Loucy (cell line): ENCODE results near the gene PIK3CB.
"Not testable (repeated sequence)": the region's sequence is repeated elsewhere in the genome, so short reads cannot be mapped to it uniquely, and the experiment has no call there.

ENCODE experiments used
- H2AFZ ChIP-seq: fragments of 200-600 bp; sonication (generic); 2 replicates; pipeline ENCODE4 v1.6.0; 2016; ENCODE audit warnings: antibody characterized with exemption, mild to moderate bottlenecking, low read length, moderate library complexity
- H3F3A ChIP-seq: fragments of 200-600 bp; 2 replicates; pipeline ENCODE4 v1.6.0; 2016; ENCODE audit warnings: antibody characterized with exemption, low read depth, mild to moderate bottlenecking
- H3K27me3 ChIP-seq: fragments of 200-600 bp; sonication (generic); 2 replicates; pipeline ENCODE4 v1.6.1; 2014; ENCODE audit warnings: low read length, mild to moderate bottlenecking; ENCODE audit not compliant: insufficient read depth, poor library complexity, severe bottlenecking
- H3K36me3 ChIP-seq: fragments of 200-600 bp; sonication (generic); 2 replicates; pipeline ENCODE4 v1.6.1; 2016; ENCODE audit warnings: low read length; ENCODE audit not compliant: insufficient read depth
- H3K4me1 ChIP-seq: fragments of 200-600 bp; sonication (generic); 2 replicates; pipeline ENCODE4 v1.5.1; 2014; ENCODE audit warnings: low read length, mild to moderate bottlenecking; ENCODE audit not compliant: insufficient read depth, poor library complexity, severe bottlenecking
- H3K4me2 ChIP-seq: fragments of 200-600 bp; sonication (generic); 2 replicates; pipeline ENCODE4 v1.6.0; 2014; ENCODE audit warnings: antibody characterized with exemption, low read length, low read depth, mild to moderate bottlenecking; ENCODE audit not compliant: poor library complexity, severe bottlenecking
- H3K4me3 ChIP-seq: fragments of 200-600 bp; sonication (generic); 2 replicates; pipeline ENCODE4 v1.5.1; 2014; ENCODE audit warnings: low read length, mild to moderate bottlenecking, mixed read lengths; ENCODE audit not compliant: poor library complexity, severe bottlenecking
- H3K79me2 ChIP-seq: fragments of 200-600 bp; sonication (generic); 2 replicates; pipeline ENCODE4 v1.6.1; 2014; ENCODE audit warnings: low read length; ENCODE audit not compliant: insufficient read depth
- H3K9ac ChIP-seq: fragments of 200-600 bp; sonication (generic); 2 replicates; pipeline ENCODE4 v1.6.0; 2014; ENCODE audit warnings: mild to moderate bottlenecking, low read depth, low read length, moderate library complexity; ENCODE audit not compliant: poor library complexity, severe bottlenecking
- H3K9me2 ChIP-seq: fragments of 200-600 bp; sonication (generic); replicated peaks from 2 replicates; pipeline ENCODE4 v1.6.1; 2016; ENCODE audit warnings: low read depth, low read length, mixed read lengths
- H3K9me3 ChIP-seq: fragments of 200-600 bp; sonication (generic); 2 replicates; pipeline ENCODE4 v1.6.1; 2014; ENCODE audit warnings: mild to moderate bottlenecking, antibody characterized with exemption, low read length, low read depth; ENCODE audit not compliant: insufficient read depth
- H4K20me1 ChIP-seq: fragments of 200-600 bp; sonication (generic); 2 replicates; pipeline ENCODE4 v1.6.0; 2014; ENCODE audit warnings: antibody characterized with exemption, low read length, mild to moderate bottlenecking; ENCODE audit not compliant: insufficient read depth, poor library complexity, severe bottlenecking
- EZH2phosphoT487 ChIP-seq: fragments of 200-600 bp; IDR thresholded peaks from 2 replicates; pipeline ENCODE4 v1.6.1; 2018; ENCODE audit warnings: antibody characterized with exemption, mild to moderate bottlenecking, moderate library complexity, borderline replicate concordance
- TF ChIP-seq, protein P1 (sequence below): fragments of 200-600 bp; sonication (generic); conservative IDR thresholded peaks from 2 replicates; pipeline ENCODE4 v1.5.1; 2014; ENCODE audit warnings: mild to moderate bottlenecking, antibody characterized with exemption, low read length

Gene PIK3CB

DNA sequence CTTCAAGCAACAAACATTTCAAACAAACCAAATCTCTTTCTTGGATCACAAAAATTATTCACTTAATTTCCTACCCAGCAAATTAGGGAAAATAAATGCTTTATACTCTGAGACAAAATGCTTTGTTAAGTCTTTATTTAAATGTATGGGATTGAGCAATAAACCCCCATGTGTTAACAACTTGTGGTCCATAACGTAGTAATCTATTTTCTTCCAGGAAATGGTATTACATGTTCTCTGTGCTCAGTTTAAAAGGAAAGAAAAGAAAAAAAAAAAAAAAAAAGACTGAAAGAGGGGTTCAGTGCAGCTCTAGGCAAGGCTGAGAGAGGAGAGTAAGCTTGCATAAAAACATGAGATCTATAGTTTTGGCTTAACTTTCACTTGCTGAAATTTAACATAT is 102.3 kb downstream of the PIK3CB start:
- H3K4me1 ChIP-seq: no peaks in the 10 kb centered on the region
- no peaks in the 10 kb centered on the region for H3K79me2 ChIP-seq
- H3K4me2 ChIP-seq: no peak overlapping the region
- peaks cover 21% of the 10 kb centered on the region for H3K36me3 ChIP-seq
- no peaks in the 10 kb centered on the region for H3K27me3 ChIP-seq
- no peak overlapping the region for H2AFZ ChIP-seq
- no peaks in the 10 kb centered on the region for H4K20me1 ChIP-seq
- H3K9me3 ChIP-seq: no peaks in the 10 kb centered on the region
- H3K9ac ChIP-seq: no peak overlapping the region
- H3F3A ChIP-seq: no peaks in the 10 kb centered on the region; the same call in 1 of the 2 replicates
- H3K9me2 ChIP-seq: no peaks in the 10 kb centered on the region
- TF ChIP-seq, protein P1, sequence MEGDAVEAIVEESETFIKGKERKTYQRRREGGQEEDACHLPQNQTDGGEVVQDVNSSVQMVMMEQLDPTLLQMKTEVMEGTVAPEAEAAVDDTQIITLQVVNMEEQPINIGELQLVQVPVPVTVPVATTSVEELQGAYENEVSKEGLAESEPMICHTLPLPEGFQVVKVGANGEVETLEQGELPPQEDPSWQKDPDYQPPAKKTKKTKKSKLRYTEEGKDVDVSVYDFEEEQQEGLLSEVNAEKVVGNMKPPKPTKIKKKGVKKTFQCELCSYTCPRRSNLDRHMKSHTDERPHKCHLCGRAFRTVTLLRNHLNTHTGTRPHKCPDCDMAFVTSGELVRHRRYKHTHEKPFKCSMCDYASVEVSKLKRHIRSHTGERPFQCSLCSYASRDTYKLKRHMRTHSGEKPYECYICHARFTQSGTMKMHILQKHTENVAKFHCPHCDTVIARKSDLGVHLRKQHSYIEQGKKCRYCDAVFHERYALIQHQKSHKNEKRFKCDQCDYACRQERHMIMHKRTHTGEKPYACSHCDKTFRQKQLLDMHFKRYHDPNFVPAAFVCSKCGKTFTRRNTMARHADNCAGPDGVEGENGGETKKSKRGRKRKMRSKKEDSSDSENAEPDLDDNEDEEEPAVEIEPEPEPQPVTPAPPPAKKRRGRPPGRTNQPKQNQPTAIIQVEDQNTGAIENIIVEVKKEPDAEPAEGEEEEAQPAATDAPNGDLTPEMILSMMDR: no peak
- no peak for TF ChIP-seq EZH2phosphoT487
- no peak overlapping the region for H3K4me3 ChIP-seq

DNA sequence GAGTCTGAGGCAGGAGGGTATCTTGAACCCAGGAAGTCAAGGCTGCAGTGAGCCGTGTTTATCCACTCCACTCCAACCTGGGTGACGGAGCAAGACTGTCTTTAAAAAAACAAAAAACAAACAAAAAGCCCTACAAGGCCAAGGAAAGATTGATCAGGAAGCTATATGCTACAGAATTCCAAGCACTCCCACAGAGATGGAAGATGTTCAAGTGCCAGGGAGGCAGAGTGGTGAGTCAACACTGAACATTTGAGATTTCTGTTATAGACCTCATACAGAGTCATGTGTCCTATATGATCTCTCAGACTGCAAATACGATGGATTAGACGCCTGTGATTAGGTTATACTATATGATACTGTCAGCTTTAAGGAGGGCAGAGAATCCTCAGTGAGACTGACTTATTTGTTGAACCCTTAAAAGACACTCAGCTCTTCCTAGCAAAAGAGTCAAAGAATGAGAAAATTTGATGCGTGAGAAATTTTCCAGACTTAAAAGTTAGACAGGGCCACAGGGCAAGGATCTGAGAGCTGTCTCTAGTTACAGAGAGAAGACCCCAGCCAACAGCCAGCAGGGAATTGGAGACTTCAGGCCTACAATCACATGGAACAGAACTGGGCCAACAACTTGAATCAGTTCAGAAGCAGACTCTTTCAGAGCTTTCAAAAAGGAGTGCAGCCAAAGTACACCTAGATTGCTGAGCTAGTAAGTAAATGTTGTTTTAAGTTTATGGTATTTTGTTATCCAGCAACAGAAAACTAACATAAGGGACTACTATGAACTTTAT is 107.6 kb downstream of the PIK3CB start:
- Histone ChIP-seq H3K4me1 (no peaks in the 10 kb centered on the region), H3K9me2 (no peaks in the 10 kb centered on the region), H3K27me3 (no peaks in the 10 kb centered on the region), H3K79me2 (no peaks in the 10 kb centered on the region), H3K36me3 (peaks cover 4% of the 10 kb centered on the region; the same call in 1 of the 2 replicates), H4K20me1 (no peaks in the 10 kb centered on the region), H2AFZ (no peak overlapping the region), H3K9me3 (no peaks in the 10 kb centered on the region), H3F3A (no peaks in the 10 kb centered on the region), H3K4me2 (no peak overlapping the region), H3K4me3 (no peak overlapping the region), H3K9ac (no peak overlapping the region)
- TF ChIP-seq EZH2phosphoT487: no peak
- TF ChIP-seq, protein P1: no peak

DNA sequence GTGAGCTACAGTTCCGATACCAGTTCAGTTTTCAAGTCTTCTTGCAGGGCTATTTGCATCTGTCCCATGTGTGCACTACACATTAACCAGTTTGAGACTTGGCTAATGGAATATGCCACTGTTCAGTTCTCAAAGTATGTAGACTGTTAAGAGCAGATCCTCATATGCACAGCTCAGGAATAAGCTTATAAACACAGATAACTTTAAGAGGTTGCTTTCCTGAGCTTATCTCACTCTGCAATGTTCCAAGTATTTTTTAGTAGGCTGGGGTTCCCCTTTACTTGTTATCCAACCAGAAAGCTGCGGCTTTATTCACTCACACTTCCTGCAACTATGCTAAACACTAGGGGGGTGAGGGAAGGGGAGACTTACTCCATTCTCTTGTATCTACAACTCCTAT is 108.7 kb downstream of the PIK3CB start:
- H3F3A ChIP-seq, H3K4me3 ChIP-seq, H3K9ac ChIP-seq, H3K4me1 ChIP-seq, H3K36me3 ChIP-seq, H3K79me2 ChIP-seq, H3K27me3 ChIP-seq, H4K20me1 ChIP-seq, H3K4me2 ChIP-seq, H2AFZ ChIP-seq, H3K9me3 ChIP-seq, H3K9me2 ChIP-seq: not testable (repeated sequence)

DNA sequence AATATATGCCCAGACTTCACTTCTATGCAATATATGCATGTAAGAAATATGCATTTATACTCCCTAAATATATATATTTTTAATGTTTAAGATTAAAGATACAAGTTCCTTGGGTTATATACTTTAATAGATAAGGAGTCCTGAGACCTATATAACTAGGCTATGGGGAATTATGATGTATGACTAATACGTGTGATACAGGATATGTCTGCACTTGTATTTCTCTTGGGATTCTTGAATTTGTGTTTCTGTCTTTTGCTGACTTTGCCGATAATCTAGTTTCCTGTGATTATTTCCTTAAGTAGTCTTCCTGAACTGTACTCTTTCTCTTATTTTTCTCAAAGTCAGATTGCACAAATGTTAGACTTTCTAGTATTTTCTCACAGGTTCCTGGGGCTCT is 109.6 kb downstream of the PIK3CB start:
- H3K4me1 ChIP-seq: no peaks in the 10 kb centered on the region
- H3K9me2 ChIP-seq: no peaks in the 10 kb centered on the region
- H3K27me3 ChIP-seq: no peaks in the 10 kb centered on the region
- no peak overlapping the region for H3K4me3 ChIP-seq
- H3K9me3 ChIP-seq: no peaks in the 10 kb centered on the region
- H2AFZ ChIP-seq: no peak overlapping the region
- H3K36me3 ChIP-seq: peaks cover 2% of the 10 kb centered on the region; the same call in 1 of the 2 replicates
- no peak overlapping the region for H3K4me2 ChIP-seq
- H3K9ac ChIP-seq: no peak overlapping the region
- H4K20me1 ChIP-seq: no peaks in the 10 kb centered on the region
- no peaks in the 10 kb centered on the region for H3F3A ChIP-seq
- H3K79me2 ChIP-seq: no peaks in the 10 kb centered on the region
- no peak for TF ChIP-seq EZH2phosphoT487
- TF ChIP-seq, protein P1: no peak
